ENCODE measurements around the gene SELENOM. TPM values are rescaled to one million over a fixed set of nuclear protein-coding genes. Genes with fewer than 3 reads are reported as not detected.
"Not testable (repeated sequence)": the region's sequence is repeated elsewhere in the genome, so short reads cannot be mapped to it uniquely, and the experiment has no call there.

The SELENOM gene
- polyA plus RNA-seq, 1 donor (not counting 4 experiments of a cell fraction or from before 2014, with no cell fraction given): 9.1 TPM

DNA sequence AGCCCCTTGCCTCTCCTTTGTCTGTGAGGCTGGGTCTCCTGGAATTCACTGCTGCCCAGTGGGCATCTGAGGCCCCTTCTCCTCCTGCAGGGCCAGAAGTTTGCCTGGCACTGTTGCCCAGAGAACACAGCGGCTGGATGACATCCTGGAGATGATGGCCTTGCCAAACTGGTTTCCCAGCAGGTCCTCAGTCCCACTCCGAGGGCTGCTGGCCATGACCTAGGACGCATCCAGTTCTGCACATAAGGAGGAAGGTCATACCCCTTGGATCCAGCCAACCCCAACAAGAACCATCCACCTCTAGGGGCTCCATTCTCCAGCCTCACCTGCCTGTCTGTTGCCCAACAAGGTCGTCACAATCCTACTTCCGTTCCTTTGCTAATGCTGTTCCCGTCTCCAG lies 29.7 kb downstream of the SELENOM start:
- Histone ChIP-seq H3K4me3 (ENCODE audit: control insufficient read depth in 2 of 3, extremely low read depth in 1 of 3, insufficient read depth in 2 of 3, low read depth in 1 of 3, low read length in 3 of 3) (no peak overlapping the region), H2AFZ (ENCODE audit: control insufficient read depth, low read length) (no peak overlapping the region), H3K27me3 (ENCODE audit: control insufficient read depth, extremely low read depth, insufficient read depth, low read length) (no peaks in the 10 kb centered on the region), H3K4me2 (ENCODE audit: control insufficient read depth, extremely low read depth, insufficient read depth, low read depth, low read length) (no peak overlapping the region), H3K79me2 (ENCODE audit: control insufficient read depth, insufficient read depth, low read length) (peaks cover 15% of the 10 kb centered on the region), H3K9me3 (ENCODE audit: control insufficient read depth, low read depth, low read length) (no peaks in the 10 kb centered on the region), H3K9ac (ENCODE audit: control insufficient read depth, extremely low read depth, insufficient read depth, low read length) (no peak overlapping the region), H3K4me1 (ENCODE audit: control insufficient read depth, extremely low read depth, insufficient read depth, low read length) (peaks cover 21% of the 10 kb centered on the region), H3K9me1 (ENCODE audit: control insufficient read depth, extremely low read depth, insufficient read depth, low read length) (peaks cover 2% of the 10 kb centered on the region), H3K27ac (ENCODE audit: control insufficient read depth, insufficient read depth, low read length) (no peak overlapping the region), H3K36me3 (ENCODE audit: control insufficient read depth in 2 of 2, extremely low read depth in 1 of 2, insufficient read depth in 2 of 2, low read length in 2 of 2) (peaks cover 0 to 5% of the 10 kb centered on the region in 2 experiments), H4K20me1 (ENCODE audit: control insufficient read depth, extremely low read depth, insufficient read depth, low read length) (no peaks in the 10 kb centered on the region)
- dilution Hi-C loops (cut with MboI; ENCODE audit: extremely low pct_ligation_motif_present, low sequenced_read_pairs): no loop called here
- DNase-seq (ENCODE audit: low read depth, low spot score): no peak
- FAIRE-seq: no peak
- TF ChIP-seq, protein P1, sequence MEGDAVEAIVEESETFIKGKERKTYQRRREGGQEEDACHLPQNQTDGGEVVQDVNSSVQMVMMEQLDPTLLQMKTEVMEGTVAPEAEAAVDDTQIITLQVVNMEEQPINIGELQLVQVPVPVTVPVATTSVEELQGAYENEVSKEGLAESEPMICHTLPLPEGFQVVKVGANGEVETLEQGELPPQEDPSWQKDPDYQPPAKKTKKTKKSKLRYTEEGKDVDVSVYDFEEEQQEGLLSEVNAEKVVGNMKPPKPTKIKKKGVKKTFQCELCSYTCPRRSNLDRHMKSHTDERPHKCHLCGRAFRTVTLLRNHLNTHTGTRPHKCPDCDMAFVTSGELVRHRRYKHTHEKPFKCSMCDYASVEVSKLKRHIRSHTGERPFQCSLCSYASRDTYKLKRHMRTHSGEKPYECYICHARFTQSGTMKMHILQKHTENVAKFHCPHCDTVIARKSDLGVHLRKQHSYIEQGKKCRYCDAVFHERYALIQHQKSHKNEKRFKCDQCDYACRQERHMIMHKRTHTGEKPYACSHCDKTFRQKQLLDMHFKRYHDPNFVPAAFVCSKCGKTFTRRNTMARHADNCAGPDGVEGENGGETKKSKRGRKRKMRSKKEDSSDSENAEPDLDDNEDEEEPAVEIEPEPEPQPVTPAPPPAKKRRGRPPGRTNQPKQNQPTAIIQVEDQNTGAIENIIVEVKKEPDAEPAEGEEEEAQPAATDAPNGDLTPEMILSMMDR (optimal IDR thresholded peaks at IDR 0.05 in 1 of 3, IDR thresholded peaks at IDR 0.05 in 1 of 3, conservative IDR thresholded peaks at IDR 0.05 in 1 of 3; ENCODE audit: extremely low read depth in 1 of 3, insufficient read depth in 2 of 3, low read length in 3 of 3): no peak
- TF ChIP-seq EZH2 (IDR thresholded peaks at IDR 0.05; ENCODE audit: low read length): no peak

DNA sequence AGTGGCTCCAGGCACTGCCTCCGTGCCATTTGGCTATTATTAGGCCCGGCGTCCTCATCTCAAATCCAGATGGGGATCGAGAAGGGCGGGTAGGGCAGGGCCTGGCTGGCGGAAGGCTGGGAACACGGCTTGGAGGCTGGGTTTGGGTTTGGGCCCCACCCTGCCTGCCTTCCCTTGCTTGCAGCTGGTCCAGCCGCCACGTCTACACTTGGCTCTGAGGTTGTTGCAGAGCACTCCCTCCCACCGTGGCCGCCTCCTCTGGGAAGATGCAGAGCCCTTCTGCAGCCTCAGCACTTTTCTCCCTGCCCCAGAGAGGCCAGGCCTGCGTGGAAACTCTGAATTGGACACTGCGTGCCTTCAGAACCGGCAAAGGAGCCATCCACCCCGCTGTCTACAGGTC lies 31.4 kb downstream of the SELENOM start:
- dilution Hi-C loops (cut with MboI; ENCODE audit: extremely low pct_ligation_motif_present, low sequenced_read_pairs): no loop called here
- DNase-seq (ENCODE audit: low read depth, low spot score): no peak
- Histone ChIP-seq H3K4me2 (ENCODE audit: control insufficient read depth, extremely low read depth, insufficient read depth, low read depth, low read length) (peak overlapping the region; percentile 22), H2AFZ (ENCODE audit: control insufficient read depth, low read length) (peak overlapping the region; percentile 77), H3K9me3 (ENCODE audit: control insufficient read depth, low read depth, low read length) (no peaks in the 10 kb centered on the region), H3K27ac (ENCODE audit: control insufficient read depth, insufficient read depth, low read length) (no peak overlapping the region), H3K4me3 (ENCODE audit: control insufficient read depth in 2 of 3, extremely low read depth in 1 of 3, insufficient read depth in 2 of 3, low read depth in 1 of 3, low read length in 3 of 3) (no peak overlapping the region), H3K9ac (ENCODE audit: control insufficient read depth, extremely low read depth, insufficient read depth, low read length) (no peak overlapping the region), H4K20me1 (ENCODE audit: control insufficient read depth, extremely low read depth, insufficient read depth, low read length) (no peaks in the 10 kb centered on the region), H3K27me3 (ENCODE audit: control insufficient read depth, extremely low read depth, insufficient read depth, low read length) (no peaks in the 10 kb centered on the region), H3K36me3 (ENCODE audit: control insufficient read depth in 2 of 2, extremely low read depth in 1 of 2, insufficient read depth in 2 of 2, low read length in 2 of 2) (no peaks in the 10 kb centered on the region), H3K79me2 (ENCODE audit: control insufficient read depth, insufficient read depth, low read length) (no peaks in the 10 kb centered on the region), H3K9me1 (ENCODE audit: control insufficient read depth, extremely low read depth, insufficient read depth, low read length) (peaks cover 2% of the 10 kb centered on the region), H3K4me1 (ENCODE audit: control insufficient read depth, extremely low read depth, insufficient read depth, low read length) (peaks cover 16% of the 10 kb centered on the region)
- TF ChIP-seq, protein P1 (optimal IDR thresholded peaks at IDR 0.05 in 1 of 3, IDR thresholded peaks at IDR 0.05 in 1 of 3, conservative IDR thresholded peaks at IDR 0.05 in 1 of 3; ENCODE audit: extremely low read depth in 1 of 3, insufficient read depth in 2 of 3, low read length in 3 of 3): no peak
- TF ChIP-seq EZH2 (IDR thresholded peaks at IDR 0.05; ENCODE audit: low read length): no peak
- no peak for FAIRE-seq

DNA sequence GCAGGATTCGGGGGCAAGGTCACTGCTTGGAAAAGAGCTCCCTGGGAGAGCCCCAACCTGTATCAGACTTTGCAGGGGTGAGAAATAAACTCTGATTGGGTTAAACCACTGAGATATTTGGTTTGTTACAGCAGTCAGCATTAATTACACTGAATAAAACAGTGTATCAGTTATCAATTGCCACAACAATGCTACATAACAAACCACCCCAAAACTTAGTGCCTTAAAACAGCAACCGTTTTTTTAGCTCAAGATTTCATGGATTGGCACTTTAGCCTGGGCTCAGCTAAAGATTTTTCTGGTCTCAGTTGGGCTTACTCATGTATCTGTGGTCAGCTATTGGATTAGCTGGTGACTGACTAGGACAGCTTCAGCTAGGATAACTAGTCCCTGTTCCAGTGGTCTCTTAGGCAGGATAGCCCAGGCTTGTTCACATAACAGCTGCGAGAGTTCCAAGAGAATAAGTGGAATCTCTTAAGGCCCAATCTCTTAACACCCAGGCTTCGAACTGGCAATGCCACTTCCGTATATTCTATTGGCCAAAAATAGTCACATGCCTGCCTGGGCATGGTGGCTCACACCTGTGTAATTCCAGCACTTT lies 33.7 kb downstream of the SELENOM start:
- not testable (repeated sequence) for H3K36me3 ChIP-seq (ENCODE audit: control insufficient read depth in 2 of 2, extremely low read depth in 1 of 2, insufficient read depth in 2 of 2, low read length in 2 of 2); H2AFZ ChIP-seq (ENCODE audit: control insufficient read depth, low read length); H3K9me1 ChIP-seq (ENCODE audit: control insufficient read depth, extremely low read depth, insufficient read depth, low read length); H3K79me2 ChIP-seq (ENCODE audit: control insufficient read depth, insufficient read depth, low read length); H3K9me3 ChIP-seq (ENCODE audit: control insufficient read depth, low read depth, low read length); H3K4me2 ChIP-seq (ENCODE audit: control insufficient read depth, extremely low read depth, insufficient read depth, low read depth, low read length); H3K27me3 ChIP-seq (ENCODE audit: control insufficient read depth, extremely low read depth, insufficient read depth, low read length); H3K9ac ChIP-seq (ENCODE audit: control insufficient read depth, extremely low read depth, insufficient read depth, low read length); H3K27ac ChIP-seq (ENCODE audit: control insufficient read depth, insufficient read depth, low read length); H4K20me1 ChIP-seq (ENCODE audit: control insufficient read depth, extremely low read depth, insufficient read depth, low read length); DNase-seq (ENCODE audit: low read depth, low spot score); FAIRE-seq; H3K4me3 ChIP-seq (ENCODE audit: control insufficient read depth in 2 of 3, extremely low read depth in 1 of 3, insufficient read depth in 2 of 3, low read depth in 1 of 3, low read length in 3 of 3)
- dilution Hi-C loops (cut with MboI; ENCODE audit: extremely low pct_ligation_motif_present, low sequenced_read_pairs): loop anchor here (25.0 kb wide), 1 partner anchor 111 kb away; the partner anchor contains the start of genes MORC2 and TUG1
- H3K4me1 ChIP-seq (ENCODE audit: control insufficient read depth, extremely low read depth, insufficient read depth, low read length): peaks cover 17% of the 10 kb centered on the region

DNA sequence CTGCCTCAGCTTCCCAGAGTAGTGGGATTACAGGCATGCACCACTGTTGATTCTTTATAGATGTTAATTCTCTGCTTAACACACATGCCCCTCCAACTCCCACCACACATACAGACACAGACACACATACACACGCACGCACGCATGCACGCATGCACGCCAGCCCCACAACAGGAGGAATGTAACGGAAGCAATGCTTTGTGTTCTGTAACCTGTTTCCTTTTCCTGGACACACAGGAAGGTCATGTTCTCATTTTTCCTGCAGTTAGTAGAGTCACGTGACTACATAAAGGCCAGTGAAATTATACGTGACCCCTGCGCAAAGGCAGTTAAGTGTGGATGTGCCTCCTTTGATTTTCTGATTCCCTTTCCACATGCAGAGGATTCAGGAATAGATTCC lies 34.2 kb downstream of the SELENOM start:
- H3K9ac ChIP-seq (ENCODE audit: control insufficient read depth, extremely low read depth, insufficient read depth, low read length); H3K4me3 ChIP-seq (ENCODE audit: control insufficient read depth in 2 of 3, extremely low read depth in 1 of 3, insufficient read depth in 2 of 3, low read depth in 1 of 3, low read length in 3 of 3); H2AFZ ChIP-seq (ENCODE audit: control insufficient read depth, low read length); H3K9me3 ChIP-seq (ENCODE audit: control insufficient read depth, low read depth, low read length); H3K27ac ChIP-seq (ENCODE audit: control insufficient read depth, insufficient read depth, low read length); FAIRE-seq; H3K79me2 ChIP-seq (ENCODE audit: control insufficient read depth, insufficient read depth, low read length); DNase-seq (ENCODE audit: low read depth, low spot score); H4K20me1 ChIP-seq (ENCODE audit: control insufficient read depth, extremely low read depth, insufficient read depth, low read length); H3K9me1 ChIP-seq (ENCODE audit: control insufficient read depth, extremely low read depth, insufficient read depth, low read length); H3K27me3 ChIP-seq (ENCODE audit: control insufficient read depth, extremely low read depth, insufficient read depth, low read length); H3K36me3 ChIP-seq (ENCODE audit: control insufficient read depth in 2 of 2, extremely low read depth in 1 of 2, insufficient read depth in 2 of 2, low read length in 2 of 2); H3K4me2 ChIP-seq (ENCODE audit: control insufficient read depth, extremely low read depth, insufficient read depth, low read depth, low read length): not testable (repeated sequence)
- peaks cover 14% of the 10 kb centered on the region for H3K4me1 ChIP-seq (ENCODE audit: control insufficient read depth, extremely low read depth, insufficient read depth, low read length)
- dilution Hi-C loops (cut with MboI; ENCODE audit: extremely low pct_ligation_motif_present, low sequenced_read_pairs): loop anchor here (25.0 kb wide), 1 partner anchor 111 kb away; the partner anchor contains the start of genes MORC2 and TUG1

All from keratinocyte (primary cell).